A549 (cell line): ENCODE measurements around the gene SERINC5. TPM values are rescaled to one million over a fixed set of nuclear protein-coding genes. Genes with fewer than 3 reads are reported as not detected.

Source experiments
- ATAC-seq, 2 experiments: fragments of 200-7000 bp in 1 of 2; fragments of >200 bp in 1 of 2; cut with Nextera tagmentation in 1 of 2; cut with Tn5 transposase in 1 of 2; 3 replicates each; pipeline versions ENCODE4 v1.8.0 to v1.9.1; 2018 to 2020; ENCODE audit warnings: mild to moderate bottlenecking in 1 of 2, moderate library complexity in 1 of 2
- CTCF ChIA-PET: fragments of 300-600 bp; sonication (Branson Sonifier 250); formaldehyde crosslinking; extraction: SDS; loops from one replicate; lab custom pipeline; 2021; ENCODE audit warnings: antibody characterized with exemption, inconsistent platforms; lab: Yijun Ruan, JAX
- POLR2A ChIA-PET: fragments of 350-600 bp; formaldehyde crosslinking; extraction: SDS; loops from one replicate; lab custom pipeline; 2021; ENCODE audit warnings: antibody characterized with exemption, inconsistent platforms; lab: Yijun Ruan, JAX
- DNase-seq, 2 experiments: peaks; one replicate each; pipeline versions ENCODE4 v3.0.0 to v3.0.0-alpha.2; 2011 to 2016; ENCODE audit warnings: low read depth in 1 of 2, low spot score in 1 of 2
- FAIRE-seq: peaks from 2 replicates; lab custom pipeline; 2011; peaks lifted over from hg19 to GRCh38; lab: Jason Lieb, UNC
- H3K27ac ChIP-seq, 2 experiments: fragments of >200 bp; sonication (Bioruptor Twin); formaldehyde crosslinking; 3 replicates each; pipeline ENCODE4 v1.5.1; 2016 to 2017
- H3K4me1 ChIP-seq: fragments of >200 bp; sonication (Bioruptor Twin); formaldehyde crosslinking; 3 replicates; pipeline ENCODE4 v1.6.1; 2016
- H3K4me2 ChIP-seq: fragments of >200 bp; sonication (Bioruptor Twin); formaldehyde crosslinking; 3 replicates; pipeline ENCODE4 v1.6.1; 2016
- H3K4me3 ChIP-seq: fragments of >200 bp; sonication (Bioruptor Twin); formaldehyde crosslinking; 3 replicates; pipeline ENCODE4 v1.5.1; 2016
- H3K9me3 ChIP-seq: fragments of >200 bp; sonication (Bioruptor Twin); formaldehyde crosslinking; 3 replicates; pipeline ENCODE4 v1.6.1; 2016
- BCL3 ChIP-seq: fragments of >200 bp; sonication (Bioruptor Twin); formaldehyde crosslinking; IDR thresholded peaks from 3 replicates; pipeline ENCODE4 v1.6.1; 2016
- CTCF ChIP-seq: fragments of >200 bp; sonication (Bioruptor Twin); formaldehyde crosslinking; IDR thresholded peaks from 3 replicates; pipeline ENCODE4 v1.5.1; 2016
- EHF ChIP-seq: fragments of 250-450 bp; sonication (Bioruptor Pico); IDR thresholded peaks from 2 replicates; pipeline ENCODE4 v1.5.0; 2020; ENCODE audit warnings: mild to moderate bottlenecking
- EP300 ChIP-seq, 2 experiments: fragments of >200 bp; sonication (Bioruptor Twin); formaldehyde crosslinking; IDR thresholded peaks; 2 replicates in 1 of 2; 3 replicates in 1 of 2; pipeline ENCODE4 v1.6.1; 2016 to 2017
- FOSB ChIP-seq: fragments of 250-450 bp; sonication (Bioruptor Pico); IDR thresholded peaks from 2 replicates; pipeline ENCODE4 v1.5.0; 2020; ENCODE audit warnings: mild to moderate bottlenecking, moderate library complexity
- FOXS1 ChIP-seq: fragments of 250-450 bp; sonication (Bioruptor Pico); IDR thresholded peaks from 2 replicates; pipeline ENCODE4 v1.5.0; 2020; ENCODE audit warnings: mild to moderate bottlenecking, moderate library complexity
- HES2 ChIP-seq: fragments of >200 bp; sonication (Bioruptor Twin); formaldehyde crosslinking; IDR thresholded peaks from 2 replicates; pipeline ENCODE4 v1.6.1; 2016
- HOXB13 ChIP-seq: fragments of 250-450 bp; sonication (Bioruptor Pico); IDR thresholded peaks from 2 replicates; pipeline ENCODE4 v1.5.0; 2020; ENCODE audit warnings: low read depth, mild to moderate bottlenecking, moderate library complexity
- JUNB ChIP-seq: fragments of >200 bp; sonication (Bioruptor Twin); formaldehyde crosslinking; IDR thresholded peaks from 2 replicates; pipeline ENCODE4 v1.6.1; 2016
- KDM1A ChIP-seq: fragments of 200-600 bp; sonication (generic); IDR thresholded peaks from 2 replicates; pipeline ENCODE4 v1.6.1; 2016; ENCODE audit warnings: low read depth, mild to moderate bottlenecking
- KDM5A ChIP-seq: fragments of 200-600 bp; sonication (generic); IDR thresholded peaks from 2 replicates; pipeline ENCODE4 v1.6.1; 2016; ENCODE audit warnings: antibody characterized with exemption, mild to moderate bottlenecking
- MAFK ChIP-seq: fragments of 450-650 bp; IDR thresholded peaks from 2 replicates; pipeline ENCODE4 v1.6.1; 2014; ENCODE audit not compliant: partially characterized antibody
- MAZ ChIP-seq: fragments of 150-350 bp; IDR thresholded peaks from 2 replicates; pipeline ENCODE4 v1.6.1; 2014; ENCODE audit warnings: antibody characterized with exemption, low read depth, low read length, borderline replicate concordance
- NR3C1 ChIP-seq: fragments of >200 bp; sonication (Bioruptor Twin); formaldehyde crosslinking; IDR thresholded peaks from 3 replicates; pipeline ENCODE4 v1.6.1; 2017
- POLR2AphosphoS2 ChIP-seq: conservative IDR thresholded peaks from 2 replicates; pipeline ENCODE4 v1.6.1; 2012; ENCODE audit warnings: low read length, improper control_type of control experiment, inconsistent platforms
- RAD21 ChIP-seq, 2 experiments: fragments of >200 bp in 1 of 2; sonication (Bioruptor Twin) in 1 of 2; formaldehyde crosslinking in 1 of 2; IDR thresholded peaks in 1 of 2; conservative IDR thresholded peaks in 1 of 2; 2 replicates in 1 of 2; 3 replicates in 1 of 2; pipeline ENCODE4 v1.6.1; 2012 to 2018; ENCODE audit warnings: inconsistent platforms in 1 of 2
- RARB ChIP-seq: fragments of 250-450 bp; sonication (Bioruptor Pico); IDR thresholded peaks from 2 replicates; pipeline ENCODE4 v1.8.0; 2021; ENCODE audit warnings: mild to moderate bottlenecking, moderate library complexity
- REST ChIP-seq: fragments of 200-600 bp; sonication (generic); IDR thresholded peaks from 2 replicates; pipeline ENCODE4 v1.6.1; 2016; ENCODE audit warnings: antibody characterized with exemption, mild to moderate bottlenecking, moderate library complexity
- RFX5 ChIP-seq: fragments of 450-650 bp; IDR thresholded peaks from 2 replicates; pipeline ENCODE4 v1.7.1; 2014; ENCODE audit warnings: antibody characterized with exemption, mild to moderate bottlenecking, moderate library complexity
- SMC3 ChIP-seq: fragments of >200 bp; sonication (Bioruptor Twin); formaldehyde crosslinking; IDR thresholded peaks from 3 replicates; pipeline ENCODE4 v1.6.1; 2018; ENCODE audit warnings: inconsistent platforms
- USF2 ChIP-seq: fragments of 450-650 bp; IDR thresholded peaks from 2 replicates; pipeline ENCODE4 v1.6.1; 2014; ENCODE audit warnings: antibody characterized with exemption
- WGBS: methylation state at CpG from one replicate; pipeline ENCODE4 v1.1.6; 2017; ENCODE audit errors: missing lambda C conversion rate; 5-methylcytosine and 5-hydroxymethylcytosine counted together
- polyA plus RNA-seq, 4 experiments: library from polyadenylated mRNA; depleted of rRNA in 3 of 4; stranded (reverse); fragments of >200 nt; fragmentation: RNase III in 1 of 4; extraction: RNeasy Plus Mini Kit Qiagen cat#74134 plus additional on column Dnase treatment in 1 of 4; gene quantifications; 2 replicates in 3 of 4; 3 replicates in 1 of 4; pipeline ENCODE4 v1.2.3, GENCODE V29; 2011 to 2017
- TF ChIP-seq, protein P1 (sequence below): fragments of 150-350 bp; IDR thresholded peaks from 2 replicates; pipeline ENCODE4 v1.6.1; 2014; ENCODE audit warnings: low read depth, mild to moderate bottlenecking, low read length
- TF ChIP-seq, protein P2 (sequence below): IDR thresholded peaks from 2 replicates; pipeline ENCODE4 v1.6.1; 2012
- TF ChIP-seq, protein P3 (sequence below): IDR thresholded peaks from 2 replicates; pipeline ENCODE4 v1.6.1; 2012

Gene SERINC5
- polyA plus RNA-seq, 2 of the 4 experiments (the other 2 are of a cell fraction): 7.0 to 13.4 TPM

GRCh38 chr5:80105698-80106439, 150.0 kb downstream of the SERINC5 start:
- Histone ChIP-seq H3K4me1 (no peaks in the 10 kb centered on the region), H3K4me3 (no peak overlapping the region), H3K27ac (no peak overlapping the region), H3K4me2 (no peak overlapping the region), H3K9me3 (no peaks in the 10 kb centered on the region)
- no peak for ATAC-seq
- FAIRE-seq: no peak
- TF ChIP-seq KDM1A: no peak
- TF ChIP-seq REST: no peak
- TF ChIP-seq USF2: no peak
- TF ChIP-seq EHF (CRISPR knock-in tag): no peak
- no peak for TF ChIP-seq MAZ
- TF ChIP-seq NR3C1: no peak
- no peak for TF ChIP-seq KDM5A
- no peak for TF ChIP-seq FOXS1
- TF ChIP-seq HES2: no peak
- TF ChIP-seq CTCF: no peak
- TF ChIP-seq RAD21 (conservative IDR thresholded peaks at IDR 0.05 in 1 of 2, IDR thresholded peaks at IDR 0.05 in 1 of 2): no peak
- no peak for TF ChIP-seq MAFK
- POLR2A ChIA-PET: no interaction called here
- DNase-seq: no peak
- 55% methylated on average over 7 of the region's 7 CpGs for WGBS
- CTCF ChIA-PET: interaction anchor here (0.9 to 3.0 kb wide), 3 partner anchors 13 to 202 kb away, joined by 3 to 19 read pairs (median 3); no protein-coding TSS in a partner anchor

DNA sequence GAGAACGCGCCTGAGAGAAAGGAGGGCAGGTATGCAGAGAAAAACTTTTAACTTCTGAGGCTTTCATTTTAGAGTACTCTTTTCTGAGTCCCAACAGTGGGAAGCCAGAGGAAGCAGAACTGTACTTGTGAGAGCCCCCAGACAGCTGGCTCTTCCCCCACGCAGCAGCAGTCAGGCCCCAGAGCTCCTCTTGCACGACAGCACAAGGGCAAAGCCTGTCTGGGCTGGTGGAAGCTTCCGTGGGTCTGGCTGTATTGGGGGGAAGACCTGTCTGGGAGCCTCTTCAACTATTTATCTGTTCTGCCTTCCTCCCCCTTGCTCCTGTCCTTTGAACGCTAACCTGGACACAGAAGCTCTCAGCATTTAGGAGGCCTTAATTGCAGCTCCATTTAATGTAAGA, 152.5 kb downstream of the SERINC5 start:
- DNase-seq (no peak), FAIRE-seq (no peak), ATAC-seq (no peak)
- Histone ChIP-seq H3K4me3 (no peak overlapping the region), H3K9me3 (no peaks in the 10 kb centered on the region), H3K27ac (no peak overlapping the region), H3K4me2 (no peak overlapping the region), H3K4me1 (no peaks in the 10 kb centered on the region)
- CTCF ChIA-PET: interaction anchor here (0.9 to 2.8 kb wide), 5 partner anchors 12 to 205 kb away, joined by 3 to 10 read pairs (median 8); no protein-coding TSS in a partner anchor
- 82% methylated on average over 6 of the region's 6 CpGs for WGBS
- TF ChIP-seq BCL3 (no peak), HES2 (no peak), NR3C1 (no peak), RFX5 (no peak), FOSB (CRISPR knock-in tag) (no peak), RARB (no peak), JUNB (no peak), EP300 (IDR thresholded peaks at IDR 0.05) (no peak), POLR2AphosphoS2 (no peak), HOXB13 (CRISPR knock-in tag) (no peak), SMC3 (no peak), EHF (CRISPR knock-in tag) (no peak)
- TF ChIP-seq, protein P1, sequence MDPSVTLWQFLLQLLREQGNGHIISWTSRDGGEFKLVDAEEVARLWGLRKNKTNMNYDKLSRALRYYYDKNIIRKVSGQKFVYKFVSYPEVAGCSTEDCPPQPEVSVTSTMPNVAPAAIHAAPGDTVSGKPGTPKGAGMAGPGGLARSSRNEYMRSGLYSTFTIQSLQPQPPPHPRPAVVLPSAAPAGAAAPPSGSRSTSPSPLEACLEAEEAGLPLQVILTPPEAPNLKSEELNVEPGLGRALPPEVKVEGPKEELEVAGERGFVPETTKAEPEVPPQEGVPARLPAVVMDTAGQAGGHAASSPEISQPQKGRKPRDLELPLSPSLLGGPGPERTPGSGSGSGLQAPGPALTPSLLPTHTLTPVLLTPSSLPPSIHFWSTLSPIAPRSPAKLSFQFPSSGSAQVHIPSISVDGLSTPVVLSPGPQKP: no peak
- TF ChIP-seq, protein P2, sequence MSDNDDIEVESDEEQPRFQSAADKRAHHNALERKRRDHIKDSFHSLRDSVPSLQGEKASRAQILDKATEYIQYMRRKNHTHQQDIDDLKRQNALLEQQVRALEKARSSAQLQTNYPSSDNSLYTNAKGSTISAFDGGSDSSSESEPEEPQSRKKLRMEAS: no peak
- TF ChIP-seq, protein P3, sequence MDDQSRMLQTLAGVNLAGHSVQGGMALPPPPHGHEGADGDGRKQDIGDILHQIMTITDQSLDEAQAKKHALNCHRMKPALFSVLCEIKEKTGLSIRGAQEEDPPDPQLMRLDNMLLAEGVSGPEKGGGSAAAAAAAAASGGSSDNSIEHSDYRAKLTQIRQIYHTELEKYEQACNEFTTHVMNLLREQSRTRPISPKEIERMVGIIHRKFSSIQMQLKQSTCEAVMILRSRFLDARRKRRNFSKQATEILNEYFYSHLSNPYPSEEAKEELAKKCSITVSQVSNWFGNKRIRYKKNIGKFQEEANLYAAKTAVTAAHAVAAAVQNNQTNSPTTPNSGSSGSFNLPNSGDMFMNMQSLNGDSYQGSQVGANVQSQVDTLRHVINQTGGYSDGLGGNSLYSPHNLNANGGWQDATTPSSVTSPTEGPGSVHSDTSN: no peak
- POLR2A ChIA-PET: no interaction called here
